ENCODE data around the gene TDO2. TPM values are rescaled to one million over a fixed set of nuclear protein-coding genes. Genes with fewer than 3 reads are reported as not detected.

The TDO2 gene
- polyA plus RNA-seq, 3 donors = not detected

- no peak overlapping the region for H2AFZ ChIP-seq (ENCODE audit: insufficient read depth, low read depth, low read length, poor library complexity, severe bottlenecking)
- no peaks in the 10 kb centered on the region for H4K20me1 ChIP-seq (ENCODE audit: insufficient read depth, low read length)
- peaks cover 3 to 5% of the 10 kb centered on the region in 2 donors for H3K9me3 ChIP-seq (replicated peaks in 1 of 2; ENCODE audit: control insufficient read depth in 1 of 2, insufficient read depth in 1 of 2, low read length in 2 of 2)
- TF ChIP-seq, protein P1, sequence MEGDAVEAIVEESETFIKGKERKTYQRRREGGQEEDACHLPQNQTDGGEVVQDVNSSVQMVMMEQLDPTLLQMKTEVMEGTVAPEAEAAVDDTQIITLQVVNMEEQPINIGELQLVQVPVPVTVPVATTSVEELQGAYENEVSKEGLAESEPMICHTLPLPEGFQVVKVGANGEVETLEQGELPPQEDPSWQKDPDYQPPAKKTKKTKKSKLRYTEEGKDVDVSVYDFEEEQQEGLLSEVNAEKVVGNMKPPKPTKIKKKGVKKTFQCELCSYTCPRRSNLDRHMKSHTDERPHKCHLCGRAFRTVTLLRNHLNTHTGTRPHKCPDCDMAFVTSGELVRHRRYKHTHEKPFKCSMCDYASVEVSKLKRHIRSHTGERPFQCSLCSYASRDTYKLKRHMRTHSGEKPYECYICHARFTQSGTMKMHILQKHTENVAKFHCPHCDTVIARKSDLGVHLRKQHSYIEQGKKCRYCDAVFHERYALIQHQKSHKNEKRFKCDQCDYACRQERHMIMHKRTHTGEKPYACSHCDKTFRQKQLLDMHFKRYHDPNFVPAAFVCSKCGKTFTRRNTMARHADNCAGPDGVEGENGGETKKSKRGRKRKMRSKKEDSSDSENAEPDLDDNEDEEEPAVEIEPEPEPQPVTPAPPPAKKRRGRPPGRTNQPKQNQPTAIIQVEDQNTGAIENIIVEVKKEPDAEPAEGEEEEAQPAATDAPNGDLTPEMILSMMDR (IDR thresholded peaks at IDR 0.05) = no peak
- Mint-ChIP-seq H3K4me1 (no peaks in the 10 kb centered on the region), H3K4me3 (no peak overlapping the region), H3K27ac (no peak overlapping the region), H3K36me3 (no peaks in the 10 kb centered on the region), H3K27me3 (ENCODE audit: low read depth in 3 of 3) (peaks cover 0 to 2% (median 0%) of the 10 kb centered on the region in 3 donors), H3K9me3 (peaks cover 1 to 22% (median 10%) of the 10 kb centered on the region in 7 donors)
- no peaks in the 10 kb centered on the region for H3K27me3 ChIP-seq (ENCODE audit: control insufficient read depth in 2 of 2, insufficient read depth in 2 of 2, low read length in 2 of 2)
- H3K4me3 ChIP-seq (replicated peaks in 1 of 3; ENCODE audit: low read depth in 2 of 3, low read length in 3 of 3) = no peak overlapping the region
- H3K9ac ChIP-seq (ENCODE audit: insufficient read depth, low read length, poor library complexity, severe bottlenecking) = no peak overlapping the region
- H3K79me2 ChIP-seq (ENCODE audit: insufficient read depth, low read length) = no peaks in the 10 kb centered on the region
- DNase-seq = no peak
- H3K27ac ChIP-seq (ENCODE audit: low read depth in 1 of 2, low read length in 2 of 2) = no peak overlapping the region
- no peak overlapping the region for H3K4me2 ChIP-seq (replicated peaks; ENCODE audit: extremely low read depth, low read length, poor library complexity, severe bottlenecking)
- WGBS (ENCODE audit: insufficient coverage) = no CpG with 5 or more reads among the region's 1 CpG
- no peaks in the 10 kb centered on the region for H3K36me3 ChIP-seq (replicated peaks in 1 of 2; ENCODE audit: control insufficient read depth in 1 of 2, insufficient read depth in 2 of 2, low read length in 2 of 2)
- intact Hi-C loops (cut with micrococcal nuclease) = no loop called here
- H3K4me1 ChIP-seq (ENCODE audit: control insufficient read depth in 1 of 2, insufficient read depth in 2 of 2, low read length in 2 of 2) = no peaks in the 10 kb centered on the region
Observed at GRCh38 chr4:155881555-155881954, 21.9 kb upstream of the TDO2 start.

- intact Hi-C loops (cut with micrococcal nuclease) = no loop called here
- Histone ChIP-seq H4K20me1 (ENCODE audit: insufficient read depth, low read length) (no peaks in the 10 kb centered on the region), H3K9me3 (replicated peaks in 1 of 2; ENCODE audit: control insufficient read depth in 1 of 2, insufficient read depth in 1 of 2, low read length in 2 of 2) (no peaks in the 10 kb centered on the region), H3K9ac (ENCODE audit: insufficient read depth, low read length, poor library complexity, severe bottlenecking) (no peak overlapping the region), H3K79me2 (ENCODE audit: insufficient read depth, low read length) (no peaks in the 10 kb centered on the region), H2AFZ (ENCODE audit: insufficient read depth, low read depth, low read length, poor library complexity, severe bottlenecking) (no peak overlapping the region), H3K27me3 (ENCODE audit: control insufficient read depth in 2 of 2, insufficient read depth in 2 of 2, low read length in 2 of 2) (no peaks in the 10 kb centered on the region), H3K4me3 (replicated peaks in 1 of 3; ENCODE audit: low read depth in 2 of 3, low read length in 3 of 3) (no peak overlapping the region), H3K27ac (ENCODE audit: low read depth in 1 of 2, low read length in 2 of 2) (no peak overlapping the region), H3K4me2 (replicated peaks; ENCODE audit: extremely low read depth, low read length, poor library complexity, severe bottlenecking) (no peak overlapping the region), H3K36me3 (replicated peaks in 1 of 2; ENCODE audit: control insufficient read depth in 1 of 2, insufficient read depth in 2 of 2, low read length in 2 of 2) (no peaks in the 10 kb centered on the region), H3K4me1 (ENCODE audit: control insufficient read depth in 1 of 2, insufficient read depth in 2 of 2, low read length in 2 of 2) (no peaks in the 10 kb centered on the region)
- peaks cover 0 to 7% (median 4%) of the 10 kb centered on the region in 7 donors for H3K9me3 Mint-ChIP-seq
- DNase-seq = no peak
- 92% methylated on average over 3 of the region's 3 CpGs for WGBS (ENCODE audit: insufficient coverage)
- H3K36me3 Mint-ChIP-seq = no peaks in the 10 kb centered on the region
- H3K4me3 Mint-ChIP-seq = no peak overlapping the region
- H3K27ac Mint-ChIP-seq = no peak overlapping the region
- H3K4me1 Mint-ChIP-seq = no peaks in the 10 kb centered on the region
- H3K27me3 Mint-ChIP-seq (ENCODE audit: low read depth in 3 of 3) = no peaks in the 10 kb centered on the region
- TF ChIP-seq, protein P1 (IDR thresholded peaks at IDR 0.05) = no peak
Observed at GRCh38 chr4:155883895-155884294, 19.6 kb upstream of the TDO2 start.

Data from CD14-positive monocyte (primary cell).